Memory B cell (primary cell): Measurements from ENCODE around the gene ATP1A4.

ENCODE experiments used
- ATAC-seq: fragments of 150-1000 bp; cut with Tn5 transposase; 2 replicates; pipeline ENCODE4 v1.10.0; 2021; ENCODE audit warnings: low read depth, mild to moderate bottlenecking, moderate library complexity
- DNase-seq, 2 donors: peaks; one replicate each; pipeline ENCODE4 v3.0.0; 2022; ENCODE audit warnings: low spot score in 2 of 2
- H3K27ac Mint-ChIP-seq: one replicate; pipeline ENCODE4 v1.8.0; 2022; ENCODE audit warnings: mild to moderate bottlenecking, moderate library complexity, mixed read lengths
- H3K27me3 Mint-ChIP-seq: one replicate; pipeline ENCODE4 v1.8.0; 2022; ENCODE audit warnings: mixed read lengths
- H3K36me3 Mint-ChIP-seq: one replicate; pipeline ENCODE4 v1.8.0; 2022; ENCODE audit warnings: mild to moderate bottlenecking, mixed read lengths
- H3K4me1 Mint-ChIP-seq: one replicate; pipeline ENCODE4 v1.8.0; 2022; ENCODE audit warnings: mixed read lengths
- H3K4me3 Mint-ChIP-seq: one replicate; pipeline ENCODE4 v1.8.0; 2022; ENCODE audit warnings: mild to moderate bottlenecking, moderate library complexity, mixed read lengths
- H3K9me3 Mint-ChIP-seq: one replicate; pipeline ENCODE4 v1.8.0; 2022; ENCODE audit warnings: mixed read lengths

Gene ATP1A4

GRCh38 chr1:160217481-160218051 is 66.2 kb downstream of the ATP1A4 start:
- peak overlapping the region; percentile 58 for H3K27ac Mint-ChIP-seq

GRCh38 chr1:160219062-160219929 is 67.9 kb downstream of the ATP1A4 start:
- DNase-seq = no peak

More at GRCh38 chr1:160217481-160218051, 66.2 kb downstream of the ATP1A4 start:
- H3K36me3 Mint-ChIP-seq = peaks cover 38% of the 10 kb centered on the region
- H3K4me3 Mint-ChIP-seq = no peak overlapping the region
- ATAC-seq (no peak), DNase-seq (no peak)
- peaks cover 2% of the 10 kb centered on the region for H3K4me1 Mint-ChIP-seq
- no peaks in the 10 kb centered on the region for H3K9me3 Mint-ChIP-seq
- H3K27me3 Mint-ChIP-seq = no peaks in the 10 kb centered on the region

GRCh38 chr1:160220301-160220700 is 68.9 kb downstream of the ATP1A4 start:
- DNase-seq (no peak), ATAC-seq (no peak)
- peaks cover 32% of the 10 kb centered on the region for H3K36me3 Mint-ChIP-seq
- H3K4me3 Mint-ChIP-seq = no peak overlapping the region
- H3K4me1 Mint-ChIP-seq = peaks cover 2% of the 10 kb centered on the region
- peak overlapping the region; percentile 82 for H3K27ac Mint-ChIP-seq
- H3K9me3 Mint-ChIP-seq = no peaks in the 10 kb centered on the region
- no peaks in the 10 kb centered on the region for H3K27me3 Mint-ChIP-seq

More at GRCh38 chr1:160219062-160219929, 67.9 kb downstream of the ATP1A4 start:
- ATAC-seq = no peak
- H3K4me1 Mint-ChIP-seq = peaks cover 2% of the 10 kb centered on the region
- peaks cover 34% of the 10 kb centered on the region for H3K36me3 Mint-ChIP-seq
- H3K27ac Mint-ChIP-seq = peak overlapping the region; percentile 82
- no peaks in the 10 kb centered on the region for H3K27me3 Mint-ChIP-seq
- H3K9me3 Mint-ChIP-seq = no peaks in the 10 kb centered on the region
- H3K4me3 Mint-ChIP-seq = no peak overlapping the region

GRCh38 chr1:160221089-160221488 is 69.7 kb downstream of the ATP1A4 start:
- Mint-ChIP-seq H3K9me3 (no peaks in the 10 kb centered on the region), H3K27ac (no peak overlapping the region), H3K4me1 (peaks cover under 1% of the 10 kb centered on the region), H3K36me3 (peaks cover 30% of the 10 kb centered on the region), H3K27me3 (no peaks in the 10 kb centered on the region), H3K4me3 (no peak overlapping the region)
- DNase-seq (no peak), ATAC-seq (no peak)

GRCh38 chr1:160222546-160222945 is 71.1 kb downstream of the ATP1A4 start:
- Mint-ChIP-seq H3K27ac (peak overlapping the region; percentile 66), H3K9me3 (no peaks in the 10 kb centered on the region), H3K27me3 (no peaks in the 10 kb centered on the region), H3K4me1 (no peaks in the 10 kb centered on the region), H3K4me3 (no peak overlapping the region), H3K36me3 (peaks cover 26% of the 10 kb centered on the region)
- DNase-seq (no peak), ATAC-seq (no peak)

- Mint-ChIP-seq H3K9me3 (no peaks in the 10 kb centered on the region), H3K27ac (no peak overlapping the region), H3K36me3 (peaks cover 35% of the 10 kb centered on the region), H3K4me1 (no peaks in the 10 kb centered on the region), H3K27me3 (no peaks in the 10 kb centered on the region), H3K4me3 (no peak overlapping the region)
- no peak for ATAC-seq
- DNase-seq = no peak
Observed at GRCh38 chr1:160224606-160225005, 73.2 kb downstream of the ATP1A4 start.

- Mint-ChIP-seq H3K9me3 (no peaks in the 10 kb centered on the region), H3K36me3 (peaks cover 37% of the 10 kb centered on the region), H3K27ac (no peak overlapping the region), H3K4me1 (no peaks in the 10 kb centered on the region), H3K27me3 (no peaks in the 10 kb centered on the region), H3K4me3 (no peak overlapping the region)
- ATAC-seq = no peak
- no peak for DNase-seq
Observed at GRCh38 chr1:160225345-160225744, 73.9 kb downstream of the ATP1A4 start.

GRCh38 chr1:160226623-160227022 is 75.2 kb downstream of the ATP1A4 start:
- peaks cover 35% of the 10 kb centered on the region for H3K36me3 Mint-ChIP-seq
- DNase-seq = no peak
- H3K9me3 Mint-ChIP-seq = no peaks in the 10 kb centered on the region
- ATAC-seq = no peak
- H3K4me3 Mint-ChIP-seq = no peak overlapping the region
- H3K27me3 Mint-ChIP-seq = no peaks in the 10 kb centered on the region
- H3K4me1 Mint-ChIP-seq = no peaks in the 10 kb centered on the region
- H3K27ac Mint-ChIP-seq = no peak overlapping the region

GRCh38 chr1:160227034-160227433 is 75.6 kb downstream of the ATP1A4 start:
- Mint-ChIP-seq H3K4me1 (no peaks in the 10 kb centered on the region), H3K4me3 (no peak overlapping the region), H3K27me3 (no peaks in the 10 kb centered on the region), H3K9me3 (no peaks in the 10 kb centered on the region), H3K36me3 (peaks cover 35% of the 10 kb centered on the region), H3K27ac (no peak overlapping the region)
- ATAC-seq (no peak), DNase-seq (no peak)

GRCh38 chr1:160227561-160227960 is 76.2 kb downstream of the ATP1A4 start:
- ATAC-seq = no peak
- H3K36me3 Mint-ChIP-seq = peaks cover 33% of the 10 kb centered on the region
- DNase-seq = no peak
- H3K4me1 Mint-ChIP-seq = no peaks in the 10 kb centered on the region
- H3K27ac Mint-ChIP-seq = no peak overlapping the region
- H3K4me3 Mint-ChIP-seq = no peak overlapping the region
- no peaks in the 10 kb centered on the region for H3K9me3 Mint-ChIP-seq
- no peaks in the 10 kb centered on the region for H3K27me3 Mint-ChIP-seq

- peaks cover 1% of the 10 kb centered on the region for H3K4me1 Mint-ChIP-seq
- peaks cover 31% of the 10 kb centered on the region for H3K36me3 Mint-ChIP-seq
- ATAC-seq (no peak), DNase-seq (no peak)
- no peak overlapping the region for H3K27ac Mint-ChIP-seq
- H3K9me3 Mint-ChIP-seq = no peaks in the 10 kb centered on the region
- no peak overlapping the region for H3K4me3 Mint-ChIP-seq
- no peaks in the 10 kb centered on the region for H3K27me3 Mint-ChIP-seq
Observed at GRCh38 chr1:160228431-160228830, 77.0 kb downstream of the ATP1A4 start.

GRCh38 chr1:160232911-160233310 is 81.5 kb downstream of the ATP1A4 start:
- Mint-ChIP-seq H3K36me3 (peaks cover 34% of the 10 kb centered on the region), H3K27ac (no peak overlapping the region), H3K9me3 (no peaks in the 10 kb centered on the region), H3K27me3 (no peaks in the 10 kb centered on the region), H3K4me3 (no peak overlapping the region), H3K4me1 (peaks cover 11% of the 10 kb centered on the region)
- ATAC-seq (no peak), DNase-seq (no peak)
